Keratinocyte (primary cell): ENCODE measurements around the gene NSMCE1. TPM values are rescaled to one million over a fixed set of nuclear protein-coding genes. Genes with fewer than 3 reads are reported as not detected.

Source experiments
- DNase-seq: peaks from one replicate; pipeline ENCODE4 v3.0.0-alpha.2; 2011; ENCODE audit warnings: low read depth, missing footprints, low spot score
- FAIRE-seq: peaks from 2 replicates; lab custom pipeline; 2011; peaks lifted over from hg19 to GRCh38; lab: Jason Lieb, UNC
- H2AFZ ChIP-seq: 2 replicates; pipeline ENCODE4 v1.6.0; 2012; ENCODE audit warnings: low read length, control low read depth, inconsistent platforms; ENCODE audit not compliant: control insufficient read depth
- H3K27ac ChIP-seq: 2 replicates; pipeline ENCODE4 v1.5.1; 2011; ENCODE audit warnings: low read length; ENCODE audit not compliant: control insufficient read depth, insufficient read depth
- H3K27me3 ChIP-seq: 3 replicates; pipeline ENCODE4 v1.6.0; 2011; ENCODE audit warnings: low read length; ENCODE audit not compliant: control insufficient read depth, insufficient read depth; ENCODE audit errors: extremely low read depth
- H3K36me3 ChIP-seq, 2 experiments: 2 replicates in 1 of 2; 3 replicates in 1 of 2; pipeline ENCODE4 v1.5.1; 2011; ENCODE audit warnings: low read length in 2 of 2, mild to moderate bottlenecking in 1 of 2; ENCODE audit not compliant: control insufficient read depth in 2 of 2, insufficient read depth in 2 of 2; ENCODE audit errors: extremely low read depth in 1 of 2
- H3K4me1 ChIP-seq: 3 replicates; pipeline ENCODE4 v1.5.1; 2011; ENCODE audit warnings: low read length; ENCODE audit not compliant: control insufficient read depth, insufficient read depth; ENCODE audit errors: extremely low read depth
- H3K4me2 ChIP-seq: 3 replicates; pipeline ENCODE4 v1.6.0; 2011; ENCODE audit warnings: low read depth, low read length; ENCODE audit not compliant: control insufficient read depth, insufficient read depth; ENCODE audit errors: extremely low read depth
- H3K4me3 ChIP-seq, 3 experiments: fragments of 200-600 bp in 1 of 3; sonication (generic) in 1 of 3; 2 replicates in 2 of 3; 3 replicates in 1 of 3; pipeline ENCODE4 v1.5.1; 2011 to 2016; ENCODE audit warnings: low read length in 3 of 3, mild to moderate bottlenecking in 3 of 3, control low read depth in 2 of 3, inconsistent platforms in 1 of 3, low read depth in 1 of 3, mixed read lengths in 1 of 3, mixed run types in 1 of 3, moderate library complexity in 1 of 3; ENCODE audit not compliant: control insufficient read depth in 2 of 3, insufficient read depth in 2 of 3; ENCODE audit errors: extremely low read depth in 1 of 3
- H3K79me2 ChIP-seq: 2 replicates; pipeline ENCODE4 v1.6.0; 2012; ENCODE audit warnings: low read length; ENCODE audit not compliant: control insufficient read depth, insufficient read depth
- H3K9ac ChIP-seq: 3 replicates; pipeline ENCODE4 v1.6.0; 2011; ENCODE audit warnings: low read length; ENCODE audit not compliant: control insufficient read depth, insufficient read depth; ENCODE audit errors: extremely low read depth
- H3K9me1 ChIP-seq: 3 replicates; pipeline ENCODE4 v1.6.0; 2011; ENCODE audit warnings: low read length; ENCODE audit not compliant: control insufficient read depth, insufficient read depth; ENCODE audit errors: extremely low read depth
- H3K9me3 ChIP-seq: 2 replicates; pipeline ENCODE4 v1.5.1; 2012; ENCODE audit warnings: low read depth, low read length; ENCODE audit not compliant: control insufficient read depth
- H4K20me1 ChIP-seq: 3 replicates; pipeline ENCODE4 v1.6.0; 2011; ENCODE audit warnings: low read length; ENCODE audit not compliant: control insufficient read depth, insufficient read depth; ENCODE audit errors: extremely low read depth
- EZH2 ChIP-seq: IDR thresholded peaks from one replicate; pipeline ENCODE4 v1.6.1; 2012; ENCODE audit warnings: inconsistent platforms, mild to moderate bottlenecking, low read length, moderate library complexity
- dilution Hi-C: fragments of 300-500 bp; cut with MboI; formaldehyde crosslinking; loops from one replicate; pipeline ENCODE4 v1.7.0; 2020; ENCODE audit warnings: low sequenced_read_pairs; ENCODE audit not compliant: extremely low pct_ligation_motif_present
- polyA plus RNA-seq, 5 experiments: library from polyadenylated mRNA; depleted of rRNA in 3 of 5; stranded (reverse) in 3 of 5; stranded (forward) in 1 of 5; unstranded in 1 of 5; fragments of >200 nt; gene quantifications; 1 replicate in 1 of 5; 2 replicates in 3 of 5; 3 replicates in 1 of 5; pipeline versions ENCODE4 v1.2.1 to v1.2.3, GENCODE V29; 2011 to 2012; ENCODE audit warnings: missing spikeins in 2 of 5, low read depth in 1 of 5, low replicate concordance in 1 of 5
- TF ChIP-seq, protein P1 (sequence below), 3 experiments: IDR thresholded peaks in 1 of 3; conservative IDR thresholded peaks in 1 of 3; optimal IDR thresholded peaks in 1 of 3; 2 replicates in 2 of 3; 3 replicates in 1 of 3; pipeline versions ENCODE3 to v1.5.1; 2011; ENCODE audit warnings: low read length in 3 of 3, mild to moderate bottlenecking in 3 of 3, moderate library complexity in 2 of 3, control low read depth in 1 of 3, inconsistent platforms in 1 of 3; ENCODE audit not compliant: insufficient read depth in 2 of 3; ENCODE audit errors: extremely low read depth in 1 of 3

NSMCE1 gene
- polyA plus RNA-seq, 1 donor (not counting 4 experiments of a cell fraction or from before 2014, with no cell fraction given), result 55.9 TPM

DNA sequence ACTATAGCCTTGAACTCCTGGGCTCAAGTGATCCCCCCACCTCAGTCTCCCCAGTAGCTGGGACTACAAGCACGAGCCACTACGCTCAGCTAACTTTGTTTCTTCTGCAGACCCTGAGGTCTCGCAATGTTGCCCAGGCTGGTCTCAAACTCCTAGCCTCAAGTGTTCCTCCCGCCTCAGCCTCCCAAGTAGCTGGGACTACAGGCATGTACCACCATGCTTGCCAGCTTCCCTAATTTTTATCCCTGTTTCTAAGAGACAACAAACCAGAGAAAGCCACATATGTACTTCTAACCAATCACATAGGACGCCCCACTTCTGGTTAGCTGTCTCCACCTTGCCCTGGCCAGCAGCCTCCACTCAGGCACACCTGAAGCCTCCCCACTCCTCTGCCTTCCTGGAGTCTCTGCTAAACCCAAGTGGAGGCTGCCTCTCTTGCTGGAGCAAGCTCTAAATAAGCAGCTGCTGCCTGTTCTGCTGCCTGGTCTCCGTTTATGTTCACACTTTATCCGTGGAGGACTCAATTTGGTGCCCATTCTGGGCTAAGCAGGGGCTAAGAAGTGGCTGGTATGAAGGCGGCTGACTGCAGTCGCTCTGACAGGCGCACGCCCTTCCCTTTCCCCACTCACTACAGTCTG is 24.7 kb downstream of the NSMCE1 start:
- dilution Hi-C loops, result no loop called here
- Histone ChIP-seq H3K9me3 (no peaks in the 10 kb centered on the region), H3K9me1 (no peaks in the 10 kb centered on the region), H3K4me1 (no peaks in the 10 kb centered on the region), H3K27me3 (no peaks in the 10 kb centered on the region), H3K9ac (no peak overlapping the region), H2AFZ (no peak overlapping the region), H3K4me2 (no peak overlapping the region), H3K36me3 (peaks cover 0 to 6% of the 10 kb centered on the region in 2 experiments), H4K20me1 (no peaks in the 10 kb centered on the region), H3K79me2 (peaks cover 7% of the 10 kb centered on the region), H3K27ac (no peak overlapping the region), H3K4me3 (no peak overlapping the region)
- DNase-seq (no peak), FAIRE-seq (no peak)
- no peak for TF ChIP-seq EZH2
- TF ChIP-seq, protein P1, sequence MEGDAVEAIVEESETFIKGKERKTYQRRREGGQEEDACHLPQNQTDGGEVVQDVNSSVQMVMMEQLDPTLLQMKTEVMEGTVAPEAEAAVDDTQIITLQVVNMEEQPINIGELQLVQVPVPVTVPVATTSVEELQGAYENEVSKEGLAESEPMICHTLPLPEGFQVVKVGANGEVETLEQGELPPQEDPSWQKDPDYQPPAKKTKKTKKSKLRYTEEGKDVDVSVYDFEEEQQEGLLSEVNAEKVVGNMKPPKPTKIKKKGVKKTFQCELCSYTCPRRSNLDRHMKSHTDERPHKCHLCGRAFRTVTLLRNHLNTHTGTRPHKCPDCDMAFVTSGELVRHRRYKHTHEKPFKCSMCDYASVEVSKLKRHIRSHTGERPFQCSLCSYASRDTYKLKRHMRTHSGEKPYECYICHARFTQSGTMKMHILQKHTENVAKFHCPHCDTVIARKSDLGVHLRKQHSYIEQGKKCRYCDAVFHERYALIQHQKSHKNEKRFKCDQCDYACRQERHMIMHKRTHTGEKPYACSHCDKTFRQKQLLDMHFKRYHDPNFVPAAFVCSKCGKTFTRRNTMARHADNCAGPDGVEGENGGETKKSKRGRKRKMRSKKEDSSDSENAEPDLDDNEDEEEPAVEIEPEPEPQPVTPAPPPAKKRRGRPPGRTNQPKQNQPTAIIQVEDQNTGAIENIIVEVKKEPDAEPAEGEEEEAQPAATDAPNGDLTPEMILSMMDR (optimal IDR thresholded peaks at IDR 0.05 in 1 of 3, IDR thresholded peaks at IDR 0.05 in 1 of 3, conservative IDR thresholded peaks at IDR 0.05 in 1 of 3; ENCODE audit: extremely low read depth in 1 of 3, insufficient read depth in 2 of 3, low read length in 3 of 3), result no peak

DNA sequence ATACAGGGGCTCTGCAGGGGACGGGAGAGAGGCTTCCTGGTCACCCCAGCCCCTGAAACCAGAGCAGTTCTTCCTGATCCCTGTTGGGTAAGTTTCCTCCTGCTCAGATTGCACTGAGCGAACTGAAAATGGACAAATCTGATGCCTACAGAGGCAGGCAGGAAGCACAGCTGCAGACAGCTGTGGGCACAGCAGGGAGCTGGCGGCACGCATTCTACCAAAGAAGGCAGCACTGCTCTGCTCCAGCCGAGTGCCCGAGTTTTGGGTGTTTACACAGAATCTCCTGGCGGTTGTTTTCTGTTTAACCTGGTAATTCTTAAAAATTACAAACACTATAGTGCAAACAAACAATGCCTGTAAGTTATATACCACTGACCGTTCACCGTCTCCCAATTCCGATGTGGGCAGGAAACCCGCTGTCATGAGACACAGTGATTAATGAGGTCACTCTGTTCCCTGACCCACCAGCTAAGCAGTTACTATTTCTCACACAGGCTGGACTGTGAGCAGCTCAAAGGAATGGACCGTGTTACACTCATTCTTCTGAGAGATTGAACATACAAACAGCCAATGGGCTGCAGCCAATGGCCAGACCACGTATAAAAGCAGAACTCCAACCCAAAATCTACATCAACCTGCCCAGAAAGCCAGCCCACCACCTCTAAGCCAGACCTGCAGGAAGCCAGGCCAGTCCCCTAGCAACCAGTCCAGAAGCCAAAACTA is 25.5 kb downstream of the NSMCE1 start:
- Histone ChIP-seq H3K4me1 (no peaks in the 10 kb centered on the region), H3K79me2 (peaks cover 7% of the 10 kb centered on the region), H3K36me3 (peaks cover 0 to 6% of the 10 kb centered on the region in 2 experiments), H3K27me3 (no peaks in the 10 kb centered on the region), H3K4me3 (no peak overlapping the region), H2AFZ (no peak overlapping the region), H4K20me1 (no peaks in the 10 kb centered on the region), H3K9ac (no peak overlapping the region), H3K9me1 (no peaks in the 10 kb centered on the region), H3K9me3 (no peaks in the 10 kb centered on the region), H3K4me2 (no peak overlapping the region), H3K27ac (no peak overlapping the region)
- no peak for DNase-seq
- TF ChIP-seq EZH2, result no peak
- TF ChIP-seq, protein P1 (optimal IDR thresholded peaks at IDR 0.05 in 1 of 3, IDR thresholded peaks at IDR 0.05 in 1 of 3, conservative IDR thresholded peaks at IDR 0.05 in 1 of 3; ENCODE audit: extremely low read depth in 1 of 3, insufficient read depth in 2 of 3, low read length in 3 of 3), result no peak
- dilution Hi-C loops, result no loop called here
- no peak for FAIRE-seq
